Esophagus muscularis mucosa (tissue), 4 donors: ENCODE results near the gene ST6GALNAC3.

Experiments used
- EP300 ChIP-seq: sonication (generic); formaldehyde crosslinking; IDR thresholded peaks from one replicate; pipeline ENCODE4 v1.6.1; 2017; ENCODE audit warnings: antibody characterized with exemption
- POLR2A ChIP-seq: fragments of 450-650 bp; IDR thresholded peaks from one replicate; pipeline ENCODE4 v1.6.1; 2017; ENCODE audit warnings: antibody characterized with exemption, moderate library complexity, mild to moderate bottlenecking, low read depth
- POLR2AphosphoS5 ChIP-seq, 2 donors: sonication (generic); formaldehyde crosslinking; IDR thresholded peaks; one replicate each; pipeline ENCODE4 v1.6.1; 2017; ENCODE audit warnings: antibody characterized with exemption in 2 of 2
- TF ChIP-seq, protein P1 (sequence below), 3 experiments: fragments of 200-600 bp in 2 of 3; fragments of 450-650 bp in 1 of 3; sonication (generic) in 2 of 3; IDR thresholded peaks; one replicate each; pipeline ENCODE4 v1.5.1; 2017 to 2019; ENCODE audit warnings: antibody characterized with exemption in 3 of 3, mild to moderate bottlenecking in 2 of 3, moderate library complexity in 1 of 3

DNA sequence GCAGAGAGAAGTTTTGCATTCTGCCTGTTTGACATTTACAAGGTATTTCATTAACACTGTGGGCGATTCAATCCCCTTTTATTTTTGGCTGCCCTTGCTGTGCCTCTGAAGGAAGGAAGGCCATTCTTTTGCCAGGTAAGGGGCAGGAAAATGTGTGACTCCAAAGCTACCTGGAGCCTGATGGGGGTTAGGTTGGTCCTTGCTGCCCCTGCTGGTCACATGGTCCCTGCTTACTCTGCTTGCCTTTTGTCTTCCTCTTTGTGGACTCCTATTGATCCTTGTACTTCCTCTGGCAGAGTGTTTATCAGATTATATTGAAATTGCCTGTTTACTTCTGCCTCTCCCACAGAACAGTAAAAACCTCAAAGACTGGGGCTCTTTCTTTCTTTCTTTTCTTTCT lies 65.7 kb downstream of the ST6GALNAC3 start:
- TF ChIP-seq POLR2A = no peak
- TF ChIP-seq, protein P1, sequence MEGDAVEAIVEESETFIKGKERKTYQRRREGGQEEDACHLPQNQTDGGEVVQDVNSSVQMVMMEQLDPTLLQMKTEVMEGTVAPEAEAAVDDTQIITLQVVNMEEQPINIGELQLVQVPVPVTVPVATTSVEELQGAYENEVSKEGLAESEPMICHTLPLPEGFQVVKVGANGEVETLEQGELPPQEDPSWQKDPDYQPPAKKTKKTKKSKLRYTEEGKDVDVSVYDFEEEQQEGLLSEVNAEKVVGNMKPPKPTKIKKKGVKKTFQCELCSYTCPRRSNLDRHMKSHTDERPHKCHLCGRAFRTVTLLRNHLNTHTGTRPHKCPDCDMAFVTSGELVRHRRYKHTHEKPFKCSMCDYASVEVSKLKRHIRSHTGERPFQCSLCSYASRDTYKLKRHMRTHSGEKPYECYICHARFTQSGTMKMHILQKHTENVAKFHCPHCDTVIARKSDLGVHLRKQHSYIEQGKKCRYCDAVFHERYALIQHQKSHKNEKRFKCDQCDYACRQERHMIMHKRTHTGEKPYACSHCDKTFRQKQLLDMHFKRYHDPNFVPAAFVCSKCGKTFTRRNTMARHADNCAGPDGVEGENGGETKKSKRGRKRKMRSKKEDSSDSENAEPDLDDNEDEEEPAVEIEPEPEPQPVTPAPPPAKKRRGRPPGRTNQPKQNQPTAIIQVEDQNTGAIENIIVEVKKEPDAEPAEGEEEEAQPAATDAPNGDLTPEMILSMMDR (IDR thresholded peaks at IDR 0.05) = no peak
- no peak for TF ChIP-seq POLR2AphosphoS5 (IDR thresholded peaks at IDR 0.05)
- TF ChIP-seq EP300 = no peak
